Neural progenitor cell (in vitro differentiated cells): Measurements from ENCODE around the gene IL17B. TPM values are rescaled to one million over a fixed set of nuclear protein-coding genes. Genes with fewer than 3 reads are reported as not detected.

ENCODE experiments used
- DNase-seq: peaks from one replicate; pipeline ENCODE4 v3.0.0-alpha.2; 2016; ENCODE audit warnings: low spot score
- H2AFZ ChIP-seq: fragments of 200-600 bp; sonication (generic); replicated peaks from 2 replicates; pipeline ENCODE4 v1.6.1; 2016; ENCODE audit warnings: antibody characterized with exemption
- H3F3A ChIP-seq: fragments of 200-600 bp; sonication (generic); 2 replicates; pipeline ENCODE4 v1.6.1; 2016; ENCODE audit warnings: antibody characterized with exemption, low read depth
- H3K27ac ChIP-seq: fragments of 200-600 bp; sonication (generic); 2 replicates; pipeline ENCODE4 v1.5.1; 2016; ENCODE audit warnings: mild to moderate bottlenecking
- H3K27me3 ChIP-seq: fragments of 200-600 bp; sonication (generic); 2 replicates; pipeline ENCODE4 v1.6.1; 2016; ENCODE audit warnings: mild to moderate bottlenecking, moderate library complexity
- H3K36me3 ChIP-seq: fragments of 200-600 bp; sonication (generic); 2 replicates; pipeline ENCODE4 v1.5.1; 2016
- H3K4me1 ChIP-seq: fragments of 200-600 bp; sonication (generic); 2 replicates; pipeline ENCODE4 v1.6.1; 2016; ENCODE audit warnings: mixed run types
- H3K4me2 ChIP-seq: fragments of 200-600 bp; sonication (generic); 2 replicates; pipeline ENCODE4 v1.6.1; 2016
- H3K4me3 ChIP-seq: fragments of 200-600 bp; sonication (generic); 2 replicates; pipeline ENCODE4 v1.5.1; 2016
- H3K79me2 ChIP-seq: fragments of 200-600 bp; sonication (generic); 2 replicates; pipeline ENCODE4 v1.6.1; 2016; ENCODE audit warnings: low read depth
- H3K9ac ChIP-seq: fragments of 200-600 bp; sonication (generic); 2 replicates; pipeline ENCODE4 v1.6.1; 2016
- H3K9me3 ChIP-seq: fragments of 200-600 bp; sonication (generic); 2 replicates; pipeline ENCODE4 v1.5.1; 2016; ENCODE audit warnings: low read depth
- H4K20me1 ChIP-seq: fragments of 200-600 bp; sonication (generic); 2 replicates; pipeline ENCODE4 v1.6.1; 2016; ENCODE audit warnings: low read depth
- H3K27ac Mint-ChIP-seq: 3 replicates; pipeline ENCODE4 v1.8.0; 2021; ENCODE audit warnings: mixed read lengths
- H3K27me3 Mint-ChIP-seq: 2 replicates; pipeline ENCODE4 v1.8.0; 2022; ENCODE audit warnings: low read depth, mild to moderate bottlenecking, inconsistent platforms, moderate library complexity, mixed read lengths; ENCODE audit not compliant: insufficient read depth
- H3K36me3 Mint-ChIP-seq: 3 replicates; pipeline ENCODE4 v1.8.0; 2021; ENCODE audit warnings: mixed read lengths
- H3K4me1 Mint-ChIP-seq: 3 replicates; pipeline ENCODE4 v1.8.0; 2021; ENCODE audit warnings: mixed read lengths
- H3K4me3 Mint-ChIP-seq: 3 replicates; pipeline ENCODE4 v1.8.0; 2021; ENCODE audit warnings: mild to moderate bottlenecking, moderate library complexity, mixed read lengths
- H3K9me3 Mint-ChIP-seq: 3 replicates; pipeline ENCODE4 v1.8.0; 2020; ENCODE audit warnings: mixed read lengths
- CTCF ChIP-seq: fragments of 200-600 bp; sonication (generic); IDR thresholded peaks from 2 replicates; pipeline ENCODE4 v1.5.1; 2017; ENCODE audit warnings: antibody characterized with exemption, mild to moderate bottlenecking
- EZH2 ChIP-seq: fragments of 200-600 bp; sonication (generic); IDR thresholded peaks from 2 replicates; pipeline ENCODE4 v1.6.1; 2017; ENCODE audit warnings: antibody characterized with exemption, mild to moderate bottlenecking, moderate library complexity
- EZH2phosphoT487 ChIP-seq: fragments of 200-600 bp; sonication (generic); IDR thresholded peaks from 2 replicates; pipeline ENCODE4 v1.6.1; 2017; ENCODE audit warnings: antibody characterized with exemption
- total RNA-seq: library from RNA; depleted of rRNA; stranded (reverse); fragments of >200 nt; gene quantifications from 2 replicates; pipeline ENCODE4 v1.2.3, GENCODE V29; 2015; ENCODE audit warnings: low replicate concordance

Gene IL17B
- total RNA-seq, 1 donor from 2014 or later: not detected

DNA sequence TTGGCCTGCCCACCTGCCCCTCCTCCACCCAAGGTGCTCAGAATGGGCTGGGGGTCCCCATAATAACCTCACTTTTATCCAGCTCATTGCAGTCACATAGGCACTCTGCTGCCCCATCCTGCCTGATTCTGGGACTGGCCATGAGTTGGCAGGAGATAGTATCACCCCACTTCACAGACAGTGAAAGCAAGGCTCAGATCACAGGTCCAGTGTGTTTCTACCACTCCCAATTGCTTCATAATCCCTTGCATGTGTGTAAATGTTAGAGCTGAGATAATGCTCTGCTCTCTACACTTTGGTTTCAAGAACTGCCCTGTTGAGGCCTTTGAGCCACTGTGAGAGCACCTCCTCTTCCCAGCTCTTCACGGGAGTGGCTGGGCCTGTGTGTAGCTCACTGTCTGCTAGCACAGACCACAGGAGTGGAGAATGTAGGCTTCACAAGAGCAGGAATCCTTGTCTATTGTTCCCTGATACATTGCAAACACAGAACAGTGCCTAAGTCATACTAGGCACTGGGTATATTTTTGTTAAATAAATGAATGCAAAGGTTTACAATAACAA lies 12.8 kb downstream of the IL17B start:
- Histone ChIP-seq H3K79me2 (no peaks in the 10 kb centered on the region), H3K27ac (no peak overlapping the region), H3K9ac (no peak overlapping the region), H3K27me3 (no peaks in the 10 kb centered on the region), H4K20me1 (no peaks in the 10 kb centered on the region), H3K4me2 (no peak overlapping the region), H3K4me3 (no peak overlapping the region), H3K4me1 (peaks cover 3% of the 10 kb centered on the region), H3K36me3 (no peaks in the 10 kb centered on the region), H2AFZ (no peak overlapping the region), H3F3A (no peaks in the 10 kb centered on the region), H3K9me3 (no peaks in the 10 kb centered on the region)
- H3K36me3 Mint-ChIP-seq: no peaks in the 10 kb centered on the region
- peaks cover 20% of the 10 kb centered on the region for H3K4me1 Mint-ChIP-seq
- no peak overlapping the region for H3K4me3 Mint-ChIP-seq
- H3K27me3 Mint-ChIP-seq: no peaks in the 10 kb centered on the region
- no peak for DNase-seq
- no peaks in the 10 kb centered on the region for H3K9me3 Mint-ChIP-seq
- H3K27ac Mint-ChIP-seq: peak overlapping the region; percentile 33
- no peak for TF ChIP-seq EZH2phosphoT487
- no peak for TF ChIP-seq CTCF
- no peak for TF ChIP-seq EZH2

- H3K4me1 Mint-ChIP-seq: peaks cover 20% of the 10 kb centered on the region
- H3K4me3 ChIP-seq: no peak overlapping the region
- no peaks in the 10 kb centered on the region for H3K27me3 Mint-ChIP-seq
- no peaks in the 10 kb centered on the region for H3K36me3 Mint-ChIP-seq
- no peak overlapping the region for H3K4me3 Mint-ChIP-seq
- no peak overlapping the region for H3K9ac ChIP-seq
- H2AFZ ChIP-seq: no peak overlapping the region
- H3K27ac Mint-ChIP-seq: peak overlapping the region; percentile 0
- no peaks in the 10 kb centered on the region for H3K36me3 ChIP-seq
- no peaks in the 10 kb centered on the region for H3K79me2 ChIP-seq
- no peak for DNase-seq
- H3F3A ChIP-seq: no peaks in the 10 kb centered on the region
- H3K4me2 ChIP-seq: no peak overlapping the region
- H3K27me3 ChIP-seq: no peaks in the 10 kb centered on the region
- no peaks in the 10 kb centered on the region for H3K9me3 Mint-ChIP-seq
- no peak for TF ChIP-seq EZH2phosphoT487
- TF ChIP-seq EZH2: no peak
- TF ChIP-seq CTCF: no peak
- H3K27ac ChIP-seq: no peak overlapping the region
- H3K4me1 ChIP-seq: peaks cover 3% of the 10 kb centered on the region
- H3K9me3 ChIP-seq: no peaks in the 10 kb centered on the region
- H4K20me1 ChIP-seq: no peaks in the 10 kb centered on the region
These were observed 13.7 kb downstream of the IL17B start for GRCh38 chr5:149365418-149365817.

GRCh38 chr5:149364719-149365118 lies 14.4 kb downstream of the IL17B start:
- Histone ChIP-seq H2AFZ (no peak overlapping the region), H3K27ac (no peak overlapping the region), H3K9me3 (no peaks in the 10 kb centered on the region), H4K20me1 (no peaks in the 10 kb centered on the region), H3K4me2 (no peak overlapping the region), H3K79me2 (no peaks in the 10 kb centered on the region), H3K27me3 (no peaks in the 10 kb centered on the region), H3K4me3 (no peak overlapping the region), H3K9ac (no peak overlapping the region), H3F3A (no peaks in the 10 kb centered on the region), H3K36me3 (no peaks in the 10 kb centered on the region), H3K4me1 (peaks cover 3% of the 10 kb centered on the region)
- Mint-ChIP-seq H3K4me3 (no peak overlapping the region), H3K27me3 (no peaks in the 10 kb centered on the region), H3K36me3 (no peaks in the 10 kb centered on the region), H3K9me3 (no peaks in the 10 kb centered on the region), H3K4me1 (peaks cover 20% of the 10 kb centered on the region), H3K27ac (no peak overlapping the region)
- DNase-seq: no peak
- no peak for TF ChIP-seq EZH2

- H3K9ac ChIP-seq: no peak overlapping the region
- Mint-ChIP-seq H3K27ac (no peak overlapping the region), H3K9me3 (no peaks in the 10 kb centered on the region)
These were observed 15.2 kb downstream of the IL17B start for GRCh38 chr5:149363936-149364335.

More at GRCh38 chr5:149363936-149364335, 15.2 kb downstream of the IL17B start:
- Mint-ChIP-seq H3K4me1 (peaks cover 22% of the 10 kb centered on the region), H3K27me3 (no peaks in the 10 kb centered on the region), H3K36me3 (no peaks in the 10 kb centered on the region), H3K4me3 (no peak overlapping the region)
- Histone ChIP-seq H4K20me1 (no peaks in the 10 kb centered on the region), H3K4me1 (peaks cover 3% of the 10 kb centered on the region), H3K4me3 (no peak overlapping the region), H3F3A (no peaks in the 10 kb centered on the region), H3K9me3 (no peaks in the 10 kb centered on the region), H2AFZ (no peak overlapping the region), H3K4me2 (no peak overlapping the region), H3K27me3 (no peaks in the 10 kb centered on the region), H3K36me3 (no peaks in the 10 kb centered on the region), H3K79me2 (peaks cover 5% of the 10 kb centered on the region), H3K27ac (no peak overlapping the region)
- TF ChIP-seq EZH2: no peak
- no peak for TF ChIP-seq CTCF
- DNase-seq: no peak
